ENCODE measurements around the gene LURAP1L.

GRCh38 chr9:12811935-12812334 is 37.1 kb downstream of the LURAP1L start:
- TF ChIP-seq TAF1 (IDR thresholded peaks at IDR 0.05; ENCODE audit: borderline replicate concordance, low read depth, low read length) = no peak
- TF ChIP-seq POLR2A (IDR thresholded peaks at IDR 0.05; ENCODE audit: low read depth, low read length) = no peak

Measured in GM12892 (cell line).